Activated CD4-positive, alpha-beta T cell treated with anti-CD3 and anti-CD28 coated beads, Interleukin-2, amount 50 U/mL, for 1 hour (primary cell): ENCODE data around the gene DUOX1.
"Not testable (repeated sequence)": the region's sequence is repeated elsewhere in the genome, so short reads cannot be mapped to it uniquely, and the experiment has no call there.

Source experiments
- DNase-seq: peaks from one replicate; pipeline ENCODE4 v3.0.0-alpha.2; 2020

DUOX1 gene

DNA sequence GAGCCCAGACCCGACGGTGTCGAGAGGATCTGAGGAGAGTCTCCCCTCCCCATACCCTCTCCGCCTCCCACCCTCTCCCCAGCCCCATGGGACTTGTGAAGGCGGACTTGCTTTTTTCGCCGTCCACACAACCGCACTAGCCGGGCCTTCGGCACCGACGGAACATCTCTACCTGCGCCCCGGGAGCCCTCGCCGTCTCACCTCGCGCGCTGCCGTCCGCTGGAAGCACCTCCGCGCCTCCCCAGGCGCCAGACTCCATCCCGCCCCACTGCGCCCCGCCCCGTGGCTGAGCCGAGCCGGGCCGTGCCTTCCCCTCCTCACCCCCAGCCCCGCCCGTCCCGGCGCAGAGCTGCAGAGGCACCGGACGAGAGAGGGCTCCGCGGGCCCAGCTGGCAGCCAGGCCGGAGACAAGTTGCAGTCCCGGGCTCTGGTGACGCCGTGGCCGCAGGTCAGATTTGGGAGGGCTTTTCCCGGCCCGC, at the start of gene DUOX1, which contains the start of gene DUOXA1:
Gene DUOX1 (plus strand): TSS at position 344 of the 479 bp plus-strand sequence. CDS start 1,973 bp downstream, outside the sequence.
Gene DUOXA1 (minus strand): TSS at position 229 of the 479 bp plus-strand sequence. CDS start 6,865 bp downstream, outside the sequence.
- peak; percentile 18 for DNase-seq

DNA sequence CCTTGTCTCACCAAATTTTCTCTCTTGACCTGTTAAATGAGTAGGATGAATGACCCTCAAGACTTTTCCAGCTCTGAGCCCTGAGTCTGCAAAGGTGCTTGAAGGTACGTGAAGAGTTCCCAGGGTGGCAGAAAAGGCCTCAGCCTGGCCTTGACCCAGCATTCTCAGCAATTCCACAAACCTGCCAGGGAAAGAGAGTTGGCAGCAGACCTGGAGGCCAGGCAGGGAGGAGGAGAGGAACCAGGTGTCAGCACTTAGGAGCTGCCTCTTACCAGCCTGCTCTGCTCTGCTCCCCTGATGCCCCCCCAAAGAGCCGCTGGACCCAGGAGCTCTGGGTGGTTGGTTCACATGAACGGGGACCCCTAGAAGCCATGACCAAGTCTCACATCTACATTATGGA, 49.2 kb upstream of the DUOX1 start:
- DNase-seq = not testable (repeated sequence)

DNA sequence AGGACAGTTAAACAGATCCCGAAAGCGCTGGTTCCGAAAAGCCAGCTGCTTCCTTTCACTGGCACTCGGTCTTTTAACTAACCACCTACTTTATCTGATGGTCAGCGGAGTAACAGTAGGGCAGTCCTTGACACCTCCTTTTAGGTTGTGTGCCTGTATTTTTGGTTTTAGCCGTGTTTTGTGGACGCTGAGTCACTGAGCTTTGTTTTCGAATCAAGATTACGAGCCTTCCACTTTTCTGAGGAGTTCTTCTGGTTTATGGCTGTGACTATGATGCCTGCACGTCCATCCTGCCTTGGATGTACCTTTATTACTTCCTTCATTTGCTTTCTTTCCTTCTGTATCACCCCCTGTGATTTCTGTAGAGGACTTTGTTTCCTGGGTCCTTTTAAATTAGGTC, 47.4 kb upstream of the DUOX1 start:
- DNase-seq = not testable (repeated sequence)

DNA sequence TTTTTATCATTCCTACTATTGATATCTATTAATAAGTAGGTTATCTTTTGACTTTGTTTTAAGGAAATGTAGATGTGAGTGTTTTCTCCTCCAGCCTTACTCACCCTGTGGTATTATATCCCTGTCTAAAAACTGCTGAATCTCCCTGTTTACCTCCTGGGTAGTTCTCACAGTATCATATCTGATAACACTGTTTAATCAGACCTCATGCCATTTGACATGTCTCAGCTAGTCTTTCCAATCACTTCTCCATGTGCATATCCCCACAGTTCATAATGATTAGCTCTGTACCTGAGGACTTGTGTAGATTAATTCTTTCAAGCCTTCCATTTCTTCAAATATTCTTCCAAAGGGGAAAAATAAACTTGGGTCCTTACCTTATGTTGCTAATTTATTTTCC, 46.6 kb upstream of the DUOX1 start:
- DNase-seq = no peak

DNA sequence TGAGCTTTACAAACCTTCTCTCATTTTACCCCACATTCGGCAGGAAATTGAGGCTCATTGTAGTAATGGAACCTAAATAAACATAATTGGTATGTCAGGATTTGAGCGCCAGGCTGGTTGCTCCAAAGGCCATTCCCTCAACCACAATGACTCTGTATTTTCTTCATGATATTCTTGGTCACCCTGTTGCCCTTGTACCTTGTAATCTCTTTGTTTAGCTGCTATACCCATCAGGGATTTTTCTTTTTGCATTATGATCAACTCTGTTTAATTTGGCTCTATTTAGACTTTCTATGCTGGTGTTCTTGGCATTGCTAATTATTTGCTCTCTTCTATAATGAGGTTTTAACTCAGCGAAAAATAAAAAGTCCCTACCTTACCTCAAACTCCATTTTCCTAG, 45.6 kb upstream of the DUOX1 start:
- no peak for DNase-seq

DNA sequence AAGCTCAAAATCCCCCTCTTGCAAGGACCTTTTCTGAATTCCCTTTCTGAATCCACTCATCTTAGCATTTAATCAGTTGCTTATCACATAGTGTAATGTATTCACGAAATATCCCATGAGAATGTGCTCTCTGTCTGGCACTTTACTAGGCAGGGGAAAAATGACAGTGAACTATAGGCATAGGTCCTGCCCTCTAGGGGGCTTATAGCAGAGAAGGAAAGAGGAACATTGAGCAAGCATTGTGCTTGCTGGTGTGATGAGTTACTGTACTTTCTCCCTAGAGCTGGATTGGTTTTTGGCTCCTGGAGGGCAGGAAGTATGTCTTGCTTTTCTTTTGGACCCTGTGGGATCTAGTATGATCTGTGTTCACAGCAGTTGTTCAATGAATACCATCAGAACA, 42.3 kb upstream of the DUOX1 start:
- no peak for DNase-seq

DNA sequence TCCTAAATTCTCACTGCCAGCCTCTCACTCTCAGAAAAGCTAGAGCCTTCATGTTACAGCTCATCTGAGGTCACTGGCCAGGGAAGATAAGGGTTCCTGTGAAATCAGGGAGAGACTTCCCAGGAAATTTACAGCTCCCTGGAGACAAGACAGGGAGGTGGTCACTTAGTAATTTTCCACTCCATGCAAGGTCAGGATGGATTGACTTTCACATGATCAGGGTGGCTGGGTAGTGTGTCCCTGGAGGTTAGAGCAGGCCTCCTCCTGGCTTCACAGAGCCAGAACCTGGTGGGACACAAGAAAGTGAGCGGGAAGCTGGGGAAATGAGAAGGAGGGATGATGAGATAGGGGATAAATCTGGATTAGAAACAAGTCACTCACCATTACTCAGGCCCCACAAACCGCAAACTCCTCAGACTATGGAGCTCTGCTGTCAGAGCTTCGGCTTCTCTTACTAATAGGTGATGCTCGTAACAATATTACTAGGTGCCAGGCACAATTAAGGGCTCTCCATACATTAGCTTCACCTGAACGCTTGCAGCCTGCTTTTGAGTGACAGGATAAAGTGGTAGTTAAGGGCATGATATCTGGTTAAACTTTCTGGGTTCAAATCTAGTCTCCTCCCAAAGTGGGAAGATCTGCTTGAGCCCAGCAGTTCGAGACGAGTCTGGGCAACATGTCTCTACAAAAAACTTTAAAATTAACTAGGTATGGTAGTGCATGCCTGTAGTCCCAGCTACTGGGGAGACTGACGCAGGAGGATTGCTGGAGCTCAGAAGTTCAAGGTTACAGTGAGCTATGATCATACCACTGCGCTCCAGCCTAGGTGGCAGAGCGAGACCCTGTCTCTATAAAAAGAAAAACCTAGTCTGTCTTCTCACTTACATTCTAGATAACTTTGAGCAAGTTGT, 40.7 kb upstream of the DUOX1 start:
- no peak for DNase-seq

DNA sequence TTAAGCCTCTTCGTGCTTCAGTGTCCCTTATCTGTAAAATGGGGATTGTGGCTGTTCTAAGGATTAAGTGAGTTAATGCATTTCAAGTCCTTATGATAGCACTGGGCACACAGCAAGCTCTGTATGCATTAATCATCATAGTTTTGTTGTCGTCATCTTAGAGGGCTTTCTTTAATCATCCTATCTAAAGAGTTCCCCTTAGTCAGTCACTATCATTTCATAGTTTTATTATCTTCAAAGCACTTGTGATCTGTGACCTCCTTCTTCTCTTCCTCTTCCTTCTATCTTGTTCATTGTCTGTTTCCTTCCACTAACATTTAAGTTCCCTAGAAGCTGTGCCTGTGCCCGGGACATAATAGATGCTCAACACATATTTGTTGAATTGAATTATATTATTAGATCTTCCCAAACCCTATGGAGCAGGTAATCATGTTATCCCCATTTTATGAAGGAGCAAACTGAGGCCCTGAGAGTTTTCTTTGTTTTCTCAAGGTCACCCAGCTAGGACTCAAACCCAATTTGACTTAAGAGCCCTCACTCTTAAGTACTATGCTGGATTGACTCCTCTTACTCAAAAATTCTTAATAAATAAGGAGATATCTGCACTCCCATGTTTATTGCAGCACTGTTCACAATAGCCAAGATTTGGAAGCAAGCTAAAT, 40.0 kb upstream of the DUOX1 start:
- DNase-seq = no peak

DNA sequence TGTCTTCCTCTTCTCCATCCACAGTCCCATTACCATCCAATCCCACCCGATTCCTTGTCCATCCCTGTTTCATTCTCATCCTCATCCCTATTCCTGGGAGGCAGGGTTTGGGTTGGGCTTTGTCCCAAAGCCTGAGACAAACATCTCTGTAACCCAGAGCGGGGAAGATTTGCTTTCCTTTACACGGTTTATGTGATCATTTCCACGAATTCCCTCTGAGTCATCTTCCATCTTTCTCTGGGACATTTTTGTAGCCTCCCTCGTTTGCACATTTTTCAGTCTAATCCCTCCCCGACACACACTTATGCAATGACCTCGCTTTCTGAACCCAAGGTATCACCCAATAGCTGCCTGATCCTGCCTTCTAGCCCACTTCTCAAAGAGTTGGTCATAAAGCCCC, 38.6 kb upstream of the DUOX1 start:
- no peak for DNase-seq

DNA sequence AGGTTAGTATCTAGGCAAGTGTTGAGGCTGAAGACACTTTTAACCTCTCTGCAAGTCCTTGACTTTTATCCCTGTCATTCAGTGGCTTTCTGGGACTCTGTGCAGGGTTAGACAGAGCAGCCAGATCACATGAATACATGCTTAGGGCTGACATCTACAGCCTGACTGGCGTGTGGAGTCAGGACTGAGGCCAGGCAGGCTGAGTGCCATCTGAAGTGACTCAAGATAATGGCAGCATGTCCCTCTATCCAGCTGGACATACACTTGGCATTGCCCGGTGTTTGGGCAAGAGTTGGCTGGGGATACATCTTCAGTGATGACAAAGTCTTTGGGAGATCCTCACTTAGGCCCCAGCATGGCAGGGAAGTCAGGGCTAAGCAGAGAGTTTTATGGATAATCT, 38.2 kb upstream of the DUOX1 start:
- DNase-seq = no peak

DNA sequence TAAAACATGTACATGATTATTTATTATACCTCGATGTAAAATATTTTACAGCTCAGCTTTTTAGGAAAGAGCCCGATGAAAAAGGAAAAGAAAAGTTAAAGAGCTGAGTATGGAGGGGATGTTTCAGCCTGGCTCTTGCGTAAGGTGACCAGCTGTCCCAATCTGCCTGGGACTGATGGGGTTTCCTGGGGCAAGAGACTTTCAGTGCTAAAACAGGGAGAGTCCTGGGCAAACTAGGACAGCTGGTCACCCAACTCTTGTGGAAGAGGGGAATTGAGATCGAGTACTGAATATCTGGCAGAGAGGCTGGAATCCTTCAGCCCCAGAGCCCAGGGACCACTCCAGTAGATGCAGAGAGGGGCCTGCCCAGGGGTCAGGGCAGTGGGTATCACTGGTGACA, 36.8 kb upstream of the DUOX1 start:
- no peak for DNase-seq

DNA sequence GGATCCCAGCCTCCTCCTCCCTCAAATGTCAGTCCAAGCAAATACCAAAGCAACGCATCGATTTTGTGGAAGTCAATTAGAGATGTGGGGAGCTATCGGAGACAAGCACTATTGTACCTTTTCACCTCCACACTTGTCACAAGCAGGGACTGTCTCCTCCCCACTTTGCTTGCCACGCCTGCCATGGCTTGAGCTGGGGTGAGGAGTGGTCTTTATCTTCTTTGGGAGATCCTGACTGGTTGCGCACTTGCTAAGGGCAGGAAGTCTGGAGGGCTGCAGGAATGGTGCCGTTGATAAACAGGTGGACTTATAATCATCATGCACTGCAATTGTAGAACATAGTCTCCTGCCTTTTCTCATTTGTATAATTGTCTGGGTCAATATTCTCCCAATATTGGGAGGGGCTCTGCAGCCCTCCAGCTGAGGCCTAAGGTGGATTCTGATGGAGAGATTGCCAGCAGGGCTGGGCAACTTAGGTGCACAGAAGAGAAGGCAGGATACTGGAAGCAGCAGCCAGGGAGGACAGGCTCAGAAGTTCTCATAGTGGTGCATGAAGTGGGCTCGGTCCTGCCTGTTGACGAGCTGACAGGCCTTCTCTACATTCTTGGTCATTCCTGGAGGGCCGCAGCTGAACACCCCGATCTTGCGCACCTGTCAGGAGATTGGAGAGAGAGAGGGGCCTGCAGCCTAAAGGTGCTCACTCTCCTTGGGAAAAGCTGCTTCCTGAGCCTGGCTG, 36.0 kb upstream of the DUOX1 start:
- DNase-seq = no peak

DNA sequence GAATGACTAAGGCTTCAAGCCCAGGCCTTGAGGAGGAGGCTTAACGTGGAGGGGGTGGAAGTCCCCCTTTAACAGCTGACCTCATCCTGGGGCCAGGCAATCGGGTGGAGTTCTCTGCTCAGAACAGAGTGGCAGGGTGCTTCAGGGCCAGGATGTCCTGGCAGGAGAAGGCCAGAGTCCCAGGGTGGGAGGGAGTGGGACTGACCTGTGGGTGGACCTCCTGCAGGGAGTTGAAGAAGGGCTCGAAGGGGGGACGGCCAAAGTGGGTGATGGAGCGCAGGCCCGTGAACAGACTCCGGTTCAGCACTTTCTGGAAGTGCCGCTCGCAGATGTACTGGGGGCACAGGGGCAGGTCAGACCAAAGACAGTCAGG, 35.5 kb upstream of the DUOX1 start:
- no peak for DNase-seq

DNA sequence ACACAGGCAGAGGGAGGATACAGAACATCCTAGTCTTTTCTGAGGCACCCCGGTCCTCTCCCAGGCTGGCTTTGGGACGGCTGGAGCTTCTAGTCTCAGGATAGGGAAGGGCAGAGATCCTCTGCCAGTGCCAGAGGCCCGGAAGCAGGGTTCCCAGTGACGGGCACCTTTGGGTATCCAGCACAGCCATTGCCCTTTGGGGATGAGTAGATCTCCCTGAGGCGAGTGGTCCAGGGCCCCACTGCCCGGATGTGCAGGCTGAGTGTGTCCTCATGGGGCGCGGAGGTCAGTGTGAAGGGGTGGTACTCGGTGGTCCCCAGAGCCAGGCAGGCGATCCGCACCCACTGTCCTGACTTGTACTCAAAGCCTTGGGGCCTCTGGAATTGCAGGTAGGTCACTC, 34.1 kb upstream of the DUOX1 start:
- no peak for DNase-seq

DNA sequence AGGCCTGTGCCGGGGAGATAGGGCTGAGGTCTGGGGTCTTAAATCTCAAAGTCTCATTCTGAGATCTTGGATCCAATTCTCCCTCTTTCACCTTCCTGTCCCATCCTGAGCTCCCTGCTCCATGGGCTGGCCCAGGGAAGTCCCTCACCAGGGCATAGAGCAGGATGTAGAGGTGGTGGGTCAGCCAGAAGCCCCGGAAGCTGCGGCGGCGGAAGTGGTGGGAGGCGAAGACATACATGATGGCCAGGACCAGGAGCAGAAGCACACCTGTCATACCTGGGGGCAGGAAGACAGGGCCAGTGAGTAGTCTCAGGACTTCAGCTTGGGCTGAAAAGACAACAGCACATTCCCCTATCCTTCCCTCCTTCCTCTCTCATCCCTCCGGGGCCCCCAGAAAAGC, 32.3 kb upstream of the DUOX1 start:
- no peak for DNase-seq

DNA sequence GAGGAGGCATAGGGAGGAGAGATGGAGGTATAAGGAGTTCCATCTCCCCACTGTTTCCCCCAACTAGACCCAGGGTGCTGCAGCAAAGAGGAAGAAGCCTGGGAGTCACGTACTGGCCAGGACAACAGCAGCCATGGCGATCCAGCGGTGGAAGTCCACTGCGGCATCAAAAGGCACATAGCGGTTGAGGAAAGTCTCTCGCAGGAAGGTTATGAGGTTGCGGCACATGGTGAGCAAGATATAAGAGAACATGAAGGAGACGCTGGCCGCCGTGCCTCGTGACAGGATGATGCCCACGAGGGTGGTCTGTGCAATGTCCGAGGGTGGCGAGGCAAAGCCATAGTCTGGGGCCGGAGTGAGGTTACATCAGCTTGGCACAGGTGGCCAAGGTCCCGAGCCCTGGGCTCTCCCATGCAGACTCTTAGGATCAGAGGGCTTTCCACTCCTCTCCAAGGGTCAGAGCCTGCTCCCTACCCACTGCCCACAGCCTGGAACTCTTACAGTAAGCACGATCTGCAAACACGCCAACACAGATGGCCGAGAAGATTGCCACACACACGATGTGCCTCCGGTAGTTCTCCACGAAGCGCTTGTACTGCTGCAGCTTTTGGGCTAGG, 30.1 kb upstream of the DUOX1 start:
- DNase-seq = no peak

DNA sequence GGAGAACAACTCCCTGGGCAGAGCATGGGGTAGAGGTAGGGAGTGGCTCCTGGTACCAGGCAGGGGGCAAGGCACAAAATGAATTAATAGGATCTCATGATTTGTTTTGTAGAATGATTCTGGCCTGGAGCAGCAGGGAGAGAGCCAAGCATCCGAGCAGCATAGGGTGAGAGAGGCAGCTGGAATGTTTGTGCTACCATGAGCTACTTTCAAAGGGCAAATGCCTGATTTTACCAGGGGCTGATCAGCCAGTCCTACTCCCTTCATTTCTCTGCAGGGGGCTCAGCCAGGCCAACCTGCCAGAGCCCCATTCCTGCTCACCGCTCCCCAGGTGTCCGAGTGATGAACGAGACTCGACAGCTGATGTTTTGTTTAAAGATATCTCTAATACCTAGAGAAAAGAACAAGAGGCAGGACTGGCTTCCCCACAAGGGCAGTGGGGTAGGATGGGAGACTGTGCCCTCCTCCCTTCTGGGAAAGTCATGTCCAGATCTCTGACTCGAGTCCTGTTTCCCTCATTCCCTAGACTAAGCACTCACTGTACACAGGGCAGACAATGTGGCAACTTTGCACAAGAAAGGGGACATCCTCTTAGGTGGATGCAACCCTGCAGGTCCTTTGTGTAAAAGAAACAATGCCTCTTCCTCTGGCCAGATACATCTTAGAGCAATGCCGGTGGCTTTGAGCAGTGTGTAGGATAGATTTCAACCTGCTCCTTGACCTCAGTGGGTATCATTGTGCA, 28.7 kb upstream of the DUOX1 start:
- DNase-seq = no peak

DNA sequence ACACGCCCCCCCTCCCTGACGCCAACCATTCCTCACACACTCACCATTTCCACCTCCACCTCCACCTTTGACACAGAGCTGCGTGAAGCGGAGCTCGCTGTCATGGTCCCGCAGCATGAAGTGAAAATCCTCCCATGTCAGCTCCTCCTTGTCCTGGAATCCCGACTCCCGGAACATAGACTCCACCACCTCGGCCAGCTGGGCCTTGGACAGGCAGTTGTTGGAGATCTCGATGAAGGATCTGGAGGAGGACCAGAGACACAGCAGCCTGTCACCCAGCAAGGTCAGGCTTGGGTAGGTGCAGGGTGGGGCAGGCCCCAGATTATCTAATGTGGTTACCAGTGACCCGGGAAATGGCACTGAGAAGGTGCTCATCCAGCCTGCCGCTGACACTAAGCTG, 28.0 kb upstream of the DUOX1 start:
- no peak for DNase-seq

DNA sequence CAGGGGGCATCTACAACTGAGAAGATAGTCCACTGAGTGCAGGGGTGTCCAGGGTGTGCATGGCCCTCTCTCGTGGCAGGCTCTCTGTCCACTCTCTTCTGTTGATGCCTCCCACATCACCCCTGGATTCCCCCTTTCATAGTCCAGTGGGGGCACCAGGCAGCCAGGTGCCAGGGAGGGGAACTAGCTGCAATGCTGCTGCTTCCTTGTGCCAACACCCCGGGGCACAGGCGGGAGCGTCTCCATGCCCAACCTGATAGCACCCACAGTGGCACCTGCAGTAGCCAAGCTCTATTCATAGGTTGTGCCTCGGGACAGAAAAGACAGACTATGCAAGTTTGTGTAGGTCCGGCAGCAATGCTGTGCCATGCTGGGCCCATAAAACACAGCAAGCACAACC, 27.6 kb upstream of the DUOX1 start:
- no peak for DNase-seq

DNA sequence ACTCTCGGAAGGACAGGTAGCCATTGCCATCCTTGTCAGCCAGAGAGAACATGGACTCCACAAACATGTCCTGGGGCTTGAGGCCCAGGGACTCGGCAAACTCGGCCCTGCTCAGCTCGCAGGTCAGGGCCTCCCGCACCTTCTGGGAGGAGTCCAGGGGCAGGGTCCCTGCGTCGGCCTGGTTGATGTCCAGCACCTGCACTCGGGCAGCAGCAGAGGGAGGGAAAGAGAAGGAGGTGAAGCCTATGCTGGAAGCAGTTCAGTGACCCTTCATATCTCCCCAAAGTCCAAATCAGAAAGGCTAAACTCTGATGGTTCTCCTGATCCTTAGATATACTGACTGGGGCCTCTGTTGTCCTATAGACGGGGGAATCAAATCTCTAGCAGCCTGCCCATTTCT, 25.6 kb upstream of the DUOX1 start:
- DNase-seq = not testable (repeated sequence)

DNA sequence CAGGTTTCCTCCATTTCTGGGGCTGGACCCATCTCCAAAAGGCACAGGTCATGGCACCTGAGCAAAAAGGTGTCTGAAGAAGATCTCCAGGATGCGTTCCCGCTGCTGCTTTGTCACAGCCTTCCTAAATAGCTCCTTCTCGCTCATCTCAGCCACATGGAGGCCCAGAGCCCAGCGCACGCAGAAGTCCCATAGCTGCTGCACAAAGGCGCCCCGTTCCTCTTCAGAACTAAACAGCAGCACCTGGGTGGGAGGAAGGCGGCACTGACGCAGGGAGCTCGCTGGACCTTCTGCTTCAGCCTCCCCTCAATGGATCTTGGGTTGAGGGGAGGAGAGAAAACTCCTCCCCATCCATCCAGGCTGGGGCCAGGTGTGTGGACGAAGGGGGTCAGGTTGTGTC, 24.2 kb upstream of the DUOX1 start:
- DNase-seq = no peak
